GM23248 (cell line): Measurements from ENCODE around the gene PPP1R15B. TPM values are rescaled to one million over a fixed set of nuclear protein-coding genes. Genes with fewer than 3 reads are reported as not detected.
A peak's percentile ranks its signal among the peaks of the same experiment; 100 is the strongest.
"Not testable (repeated sequence)": the region's sequence is repeated elsewhere in the genome, so short reads cannot be mapped to it uniquely, and the experiment has no call there.

Experiments
- DNase-seq: peaks from one replicate; pipeline ENCODE4 v3.0.0-alpha.2; 2015
- H2AFZ ChIP-seq: fragments of 200-600 bp; sonication (generic); 2 replicates; pipeline ENCODE4 v1.6.1; 2016; ENCODE audit warnings: antibody characterized with exemption
- H3F3A ChIP-seq: fragments of 200-600 bp; sonication (generic); 2 replicates; pipeline ENCODE4 v1.6.1; 2016; ENCODE audit warnings: mild to moderate bottlenecking, antibody characterized with exemption, mixed run types; ENCODE audit not compliant: insufficient read depth
- H3K27ac ChIP-seq: fragments of 200-600 bp; sonication (generic); 2 replicates; pipeline ENCODE4 v1.5.1; 2016; ENCODE audit warnings: mild to moderate bottlenecking
- H3K27me3 ChIP-seq: fragments of 200-600 bp; sonication (generic); replicated peaks from 2 replicates; pipeline ENCODE4 v1.6.1; 2016; ENCODE audit warnings: mild to moderate bottlenecking; ENCODE audit not compliant: insufficient read depth
- H3K36me3 ChIP-seq: fragments of 200-600 bp; sonication (generic); 2 replicates; pipeline ENCODE4 v1.6.1; 2016; ENCODE audit warnings: low read depth, mild to moderate bottlenecking
- H3K4me1 ChIP-seq: fragments of 200-600 bp; sonication (generic); 2 replicates; pipeline ENCODE4 v1.6.1; 2016; ENCODE audit warnings: mild to moderate bottlenecking; ENCODE audit not compliant: insufficient read depth
- H3K4me2 ChIP-seq: fragments of 200-600 bp; sonication (generic); one replicate; pipeline ENCODE4 v1.6.1; 2016; ENCODE audit warnings: mild to moderate bottlenecking; ENCODE audit not compliant: unreplicated experiment
- H3K4me3 ChIP-seq: fragments of 200-600 bp; sonication (generic); 2 replicates; pipeline ENCODE4 v1.5.1; 2016; ENCODE audit warnings: mild to moderate bottlenecking
- H3K79me2 ChIP-seq: fragments of 200-600 bp; sonication (generic); 2 replicates; pipeline ENCODE4 v1.6.1; 2016; ENCODE audit warnings: mild to moderate bottlenecking; ENCODE audit not compliant: insufficient read depth
- H3K9ac ChIP-seq: fragments of 200-600 bp; sonication (generic); 2 replicates; pipeline ENCODE4 v1.6.1; 2016; ENCODE audit warnings: mild to moderate bottlenecking
- H3K9me2 ChIP-seq: fragments of 200-600 bp; sonication (generic); 2 replicates; pipeline ENCODE4 v1.6.1; 2016; ENCODE audit warnings: mixed run types, mild to moderate bottlenecking, moderate library complexity; ENCODE audit not compliant: insufficient read depth
- H3K9me3 ChIP-seq: fragments of 200-600 bp; sonication (generic); one replicate; pipeline ENCODE4 v1.6.1; 2017; ENCODE audit warnings: low read depth
- H4K20me1 ChIP-seq: fragments of 200-600 bp; sonication (generic); 2 replicates; pipeline ENCODE4 v1.6.0; 2016; ENCODE audit not compliant: insufficient read depth
- EZH2 ChIP-seq: fragments of 200-600 bp; sonication (generic); IDR thresholded peaks from 2 replicates; pipeline ENCODE4 v1.6.1; 2018; ENCODE audit warnings: antibody characterized with exemption, mild to moderate bottlenecking; ENCODE audit not compliant: insufficient read depth, poor library complexity, severe bottlenecking
- EZH2phosphoT487 ChIP-seq: fragments of 200-600 bp; sonication (generic); IDR thresholded peaks from 2 replicates; pipeline ENCODE4 v1.6.1; 2018; ENCODE audit warnings: antibody characterized with exemption, moderate library complexity, mild to moderate bottlenecking, low read depth; ENCODE audit not compliant: insufficient read depth
- WGBS, 2 experiments: methylation state at CpG; one replicate each; pipeline ENCODE4 v1.1.6; 2015 to 2017; ENCODE audit warnings: low lambda C conversion rate in 2 of 2, low coverage in 1 of 2; ENCODE audit errors: missing lambda C conversion rate in 2 of 2; 5-methylcytosine and 5-hydroxymethylcytosine counted together
- in situ Hi-C: fragments of 300-500 bp; cut with MboI; formaldehyde crosslinking; loops from 2 replicates; pipeline ENCODE4 v1.15.0; 2020
- polyA plus RNA-seq: library from polyadenylated mRNA; unstranded; fragments of >200 nt; fragmentation: Nextera tagmentation; extraction: Ambion mirVana; gene quantifications from 2 replicates; pipeline ENCODE4 v1.2.1, GENCODE V29; 2016
- total RNA-seq: library from RNA; depleted of rRNA; stranded (reverse); fragments of >200 nt; shearing (Covaris generic); gene quantifications from 2 replicates; pipeline ENCODE4 v1.2.3, GENCODE V29; 2014

The PPP1R15B gene
- total and polyA plus RNA-seq, 2 experiments from 2014 or later, result 14.5 to 28.4 TPM

GRCh38 chr1:204426474-204426873 is 14.9 kb upstream of the PPP1R15B start:
- Histone ChIP-seq H3K9ac (no peak overlapping the region), H3K9me3 (no peaks in the 10 kb centered on the region), H3K4me1 (peaks cover 25% of the 10 kb centered on the region), H2AFZ (no peak overlapping the region), H3F3A (peaks cover 15% of the 10 kb centered on the region; the same call in 1 of the 2 replicates), H3K27ac (no peak overlapping the region), H3K79me2 (no peaks in the 10 kb centered on the region), H3K27me3 (no peaks in the 10 kb centered on the region), H3K9me2 (no peaks in the 10 kb centered on the region), H3K36me3 (no peaks in the 10 kb centered on the region), H4K20me1 (no peaks in the 10 kb centered on the region), H3K4me3 (no peak overlapping the region), H3K4me2 (peak overlapping the region; percentile 44)
- 90 to 92% methylated on average over 2 of the region's 2 CpGs for WGBS, 2 experiments
- in situ Hi-C loops, result no loop called here
- no peak for DNase-seq
- no peak for TF ChIP-seq EZH2phosphoT487
- TF ChIP-seq EZH2, result no peak

- whole genome bisulfite sequencing, 2 experiments, result 73 to 76% methylated on average over 5 of the region's 5 CpGs
- peak; percentile 90 for DNase-seq
- no peaks in the 10 kb centered on the region for H3K9me3 ChIP-seq
- H3F3A ChIP-seq, result peaks cover 14% of the 10 kb centered on the region; the same call in 1 of the 2 replicates
- peak overlapping the region; percentile 44 for H3K4me2 ChIP-seq
- H3K27me3 ChIP-seq, result no peaks in the 10 kb centered on the region
- in situ Hi-C loops, result no loop called here
- H3K4me3 ChIP-seq, result no peak overlapping the region
- H3K36me3 ChIP-seq, result no peaks in the 10 kb centered on the region
- no peak overlapping the region for H3K27ac ChIP-seq
- no peak overlapping the region for H2AFZ ChIP-seq
- no peaks in the 10 kb centered on the region for H3K79me2 ChIP-seq
- H3K4me1 ChIP-seq, result peaks cover 24% of the 10 kb centered on the region
- H3K9ac ChIP-seq, result no peak overlapping the region
- no peak for TF ChIP-seq EZH2
- TF ChIP-seq EZH2phosphoT487, result no peak
- no peaks in the 10 kb centered on the region for H4K20me1 ChIP-seq
- H3K9me2 ChIP-seq, result no peaks in the 10 kb centered on the region
Observed at GRCh38 chr1:204426035-204426436, 14.4 kb upstream of the PPP1R15B start.

DNA sequence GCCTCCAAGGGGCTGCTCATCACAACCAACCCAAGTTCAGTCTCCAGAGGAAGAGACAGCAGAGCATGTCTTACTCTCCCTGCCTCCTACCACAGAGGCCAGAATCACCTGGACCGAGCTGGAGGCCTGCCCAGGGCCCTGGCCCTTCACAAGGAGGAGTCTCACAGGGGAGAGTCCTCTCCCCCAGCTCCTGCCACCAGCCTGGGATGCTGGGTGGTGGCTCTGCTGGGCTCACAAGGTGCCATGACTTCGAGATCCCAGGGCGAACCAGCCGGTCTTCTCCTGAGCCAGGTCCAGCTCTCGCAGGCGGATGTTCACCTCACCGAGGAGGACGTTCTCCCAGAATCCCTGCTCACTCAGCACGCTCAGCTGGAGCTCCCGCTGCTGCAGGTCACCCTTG is 13.0 kb upstream of the PPP1R15B start:
- DNase-seq, result no peak
- Histone ChIP-seq H3K27ac (no peak overlapping the region), H3K9me2 (no peaks in the 10 kb centered on the region), H3K36me3 (no peaks in the 10 kb centered on the region), H3F3A (peaks cover 19% of the 10 kb centered on the region), H3K27me3 (no peaks in the 10 kb centered on the region), H3K9ac (no peak overlapping the region), H3K4me1 (peaks cover 25% of the 10 kb centered on the region), H3K4me3 (no peak overlapping the region), H3K9me3 (no peaks in the 10 kb centered on the region), H3K79me2 (no peaks in the 10 kb centered on the region), H4K20me1 (no peaks in the 10 kb centered on the region), H2AFZ (no peak overlapping the region), H3K4me2 (no peak overlapping the region)
- in situ Hi-C loops, result no loop called here
- TF ChIP-seq EZH2phosphoT487, result no peak
- TF ChIP-seq EZH2, result no peak
- 89 to 90% methylated on average over 10 of the region's 10 CpGs for WGBS, 2 experiments

- H3K79me2 ChIP-seq, in situ Hi-C loops, H3K9me2 ChIP-seq, H3K9me3 ChIP-seq, H3K27me3 ChIP-seq, DNase-seq, H3K36me3 ChIP-seq, H4K20me1 ChIP-seq: not testable (repeated sequence)
- Histone ChIP-seq H3F3A (peaks cover 38% of the 10 kb centered on the region), H3K9ac (0 out of 2 replicates have a peak overlapping the region, but pooled peaks have one; percentile 51), H3K27ac (peak overlapping the region; percentile 58), H3K4me3 (peak overlapping the region; percentile 41; the same call in 1 of the 2 replicates), H3K4me1 (peaks cover 47% of the 10 kb centered on the region), H2AFZ (peak overlapping the region; percentile 85), H3K4me2 (peak overlapping the region; percentile 59)
- 75 to 79% methylated on average over 8 of the region's 8 CpGs for WGBS, 2 experiments
Observed at GRCh38 chr1:204422061-204422705, 10.6 kb upstream of the PPP1R15B start.
